Lower lobe of right lung (tissue), 2 donors: ENCODE data around the gene DGKA. TPM values are rescaled to one million over a fixed set of nuclear protein-coding genes. Genes with fewer than 3 reads are reported as not detected.

Source experiments
- ATAC-seq, 2 donors: fragments of 200-7000 bp; cut with Tn5 transposase; one replicate each; pipeline ENCODE4 v1.9.1; 2020 to 2022; ENCODE audit warnings: mild to moderate bottlenecking in 2 of 2, moderate library complexity in 2 of 2
- DNase-seq: peaks from one replicate; pipeline ENCODE4 v3.0.0-alpha.2; 2020
- H3K27ac ChIP-seq: fragments of 200-600 bp; one replicate; pipeline ENCODE4 v1.8.0; 2022
- H3K27me3 ChIP-seq: fragments of 200-600 bp; one replicate; pipeline ENCODE4 v1.8.0; 2022; ENCODE audit warnings: low read depth
- H3K36me3 ChIP-seq: fragments of 200-600 bp; one replicate; pipeline ENCODE4 v1.8.0; 2022; ENCODE audit warnings: mild to moderate bottlenecking
- H3K4me1 ChIP-seq: fragments of 200-600 bp; one replicate; pipeline ENCODE4 v1.8.0; 2022
- H3K4me3 ChIP-seq: fragments of 200-600 bp; one replicate; pipeline ENCODE4 v1.8.0; 2022; ENCODE audit warnings: mild to moderate bottlenecking
- H3K9me3 ChIP-seq: fragments of 200-600 bp; one replicate; pipeline ENCODE4 v1.8.0; 2022
- intact Hi-C: fragments of 100-400 bp; cut with DNase I; formaldehyde crosslinking; loops from one replicate; pipeline ENCODE4 v1.11.0; 2022
- total RNA-seq: library from RNA; stranded (reverse); fragmentation: NEBNext Ultra II Directional; extraction: Animal tissue kit (Norgen Biotek cat#: 25700); gene quantifications from one replicate; pipeline ENCODE4 v1.2.1, GENCODE V29; 2021
- TF ChIP-seq, protein P1 (sequence below): fragments of 200-600 bp; IDR thresholded peaks from one replicate; pipeline ENCODE4 v1.8.0; 2022; ENCODE audit warnings: antibody characterized with exemption, mild to moderate bottlenecking
- donor health status: DM: no; HTN: yes; CAD: no; lungs with severe emphysema.

Gene DGKA
- total RNA-seq, 1 donor from 2014 or later, result 35.3 TPM

DNA sequence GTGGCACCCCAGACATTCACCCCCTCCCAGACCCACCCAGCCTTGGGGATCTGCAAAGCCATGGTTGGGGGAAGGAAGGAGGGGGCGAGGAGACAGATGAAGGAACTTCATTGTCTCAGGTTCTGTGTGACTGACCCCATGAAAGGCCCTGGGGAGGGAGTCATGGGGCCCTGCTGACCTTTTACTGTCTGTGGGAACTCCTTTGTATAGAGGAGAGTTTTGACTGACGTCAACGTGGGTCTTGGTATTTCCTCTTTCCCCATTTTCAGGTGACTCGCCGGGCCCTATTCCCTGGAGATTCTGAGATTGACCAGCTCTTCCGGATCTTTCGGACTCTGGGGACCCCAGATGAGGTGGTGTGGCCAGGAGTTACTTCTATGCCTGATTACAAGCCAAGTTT lies 39.8 kb downstream of the DGKA start:
- ATAC-seq (no peak), DNase-seq (no peak)
- Histone ChIP-seq H3K36me3 (no peaks in the 10 kb centered on the region), H3K27ac (no peak overlapping the region), H3K27me3 (no peaks in the 10 kb centered on the region), H3K4me3 (no peak overlapping the region), H3K9me3 (no peaks in the 10 kb centered on the region), H3K4me1 (peaks cover 45% of the 10 kb centered on the region)
- TF ChIP-seq, protein P1, sequence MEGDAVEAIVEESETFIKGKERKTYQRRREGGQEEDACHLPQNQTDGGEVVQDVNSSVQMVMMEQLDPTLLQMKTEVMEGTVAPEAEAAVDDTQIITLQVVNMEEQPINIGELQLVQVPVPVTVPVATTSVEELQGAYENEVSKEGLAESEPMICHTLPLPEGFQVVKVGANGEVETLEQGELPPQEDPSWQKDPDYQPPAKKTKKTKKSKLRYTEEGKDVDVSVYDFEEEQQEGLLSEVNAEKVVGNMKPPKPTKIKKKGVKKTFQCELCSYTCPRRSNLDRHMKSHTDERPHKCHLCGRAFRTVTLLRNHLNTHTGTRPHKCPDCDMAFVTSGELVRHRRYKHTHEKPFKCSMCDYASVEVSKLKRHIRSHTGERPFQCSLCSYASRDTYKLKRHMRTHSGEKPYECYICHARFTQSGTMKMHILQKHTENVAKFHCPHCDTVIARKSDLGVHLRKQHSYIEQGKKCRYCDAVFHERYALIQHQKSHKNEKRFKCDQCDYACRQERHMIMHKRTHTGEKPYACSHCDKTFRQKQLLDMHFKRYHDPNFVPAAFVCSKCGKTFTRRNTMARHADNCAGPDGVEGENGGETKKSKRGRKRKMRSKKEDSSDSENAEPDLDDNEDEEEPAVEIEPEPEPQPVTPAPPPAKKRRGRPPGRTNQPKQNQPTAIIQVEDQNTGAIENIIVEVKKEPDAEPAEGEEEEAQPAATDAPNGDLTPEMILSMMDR, result no peak
- intact Hi-C loops, result no loop called here

DNA sequence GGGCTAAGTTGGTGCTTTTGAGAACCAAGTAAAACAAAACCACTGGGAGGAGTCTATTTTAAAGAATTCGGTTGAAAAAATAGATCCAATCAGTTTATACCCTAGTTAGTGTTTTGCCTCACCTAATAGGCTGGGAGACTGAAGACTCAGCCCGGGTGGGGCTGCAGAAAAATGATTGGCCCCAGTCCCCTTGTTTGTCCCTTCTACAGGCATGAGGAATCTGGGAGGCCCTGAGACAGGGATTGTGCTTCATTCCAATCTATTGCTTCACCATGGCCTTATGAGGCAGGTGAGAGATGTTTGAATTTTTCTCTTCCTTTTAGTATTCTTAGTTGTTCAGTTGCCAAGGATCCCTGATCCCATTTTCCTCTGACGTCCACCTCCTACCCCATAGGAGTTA lies 41.1 kb downstream of the DGKA start:
- no peaks in the 10 kb centered on the region for H3K9me3 ChIP-seq
- TF ChIP-seq, protein P1, result no peak
- H3K27me3 ChIP-seq, result no peaks in the 10 kb centered on the region
- H3K27ac ChIP-seq, result peak overlapping the region; percentile 89
- DNase-seq (no peak), ATAC-seq (peak in 1 of 2 donors; percentile 11)
- H3K4me1 ChIP-seq, result peaks cover 52% of the 10 kb centered on the region
- H3K36me3 ChIP-seq, result peaks cover 1% of the 10 kb centered on the region
- H3K4me3 ChIP-seq, result peak overlapping the region; percentile 59
- intact Hi-C loops, result no loop called here

DNA sequence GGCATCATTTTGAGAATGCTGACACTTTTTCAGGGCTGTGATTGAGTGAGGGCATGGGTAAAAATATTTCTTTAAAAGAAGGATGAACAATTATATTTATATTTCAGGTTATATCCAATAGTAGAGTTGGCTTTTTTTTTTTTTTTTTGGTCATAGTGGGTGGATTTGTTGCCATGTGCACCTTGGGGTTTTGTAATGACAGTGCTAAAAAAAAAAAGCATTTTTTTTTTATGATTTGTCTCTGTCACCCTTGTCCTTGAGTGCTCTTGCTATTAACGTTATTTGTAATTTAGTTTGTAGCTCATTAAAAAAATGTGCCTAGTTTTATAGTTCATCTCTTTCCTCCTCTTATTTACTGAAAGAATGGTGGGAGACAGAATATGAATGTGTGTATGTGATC lies 41.5 kb downstream of the DGKA start:
- H3K36me3 ChIP-seq, result peaks cover 5% of the 10 kb centered on the region
- H3K4me3 ChIP-seq, result peak overlapping the region; percentile 59
- ATAC-seq (no peak), DNase-seq (no peak)
- no peaks in the 10 kb centered on the region for H3K9me3 ChIP-seq
- no peaks in the 10 kb centered on the region for H3K27me3 ChIP-seq
- intact Hi-C loops, result no loop called here
- TF ChIP-seq, protein P1, result no peak
- peaks cover 52% of the 10 kb centered on the region for H3K4me1 ChIP-seq
- H3K27ac ChIP-seq, result peak overlapping the region; percentile 89

DNA sequence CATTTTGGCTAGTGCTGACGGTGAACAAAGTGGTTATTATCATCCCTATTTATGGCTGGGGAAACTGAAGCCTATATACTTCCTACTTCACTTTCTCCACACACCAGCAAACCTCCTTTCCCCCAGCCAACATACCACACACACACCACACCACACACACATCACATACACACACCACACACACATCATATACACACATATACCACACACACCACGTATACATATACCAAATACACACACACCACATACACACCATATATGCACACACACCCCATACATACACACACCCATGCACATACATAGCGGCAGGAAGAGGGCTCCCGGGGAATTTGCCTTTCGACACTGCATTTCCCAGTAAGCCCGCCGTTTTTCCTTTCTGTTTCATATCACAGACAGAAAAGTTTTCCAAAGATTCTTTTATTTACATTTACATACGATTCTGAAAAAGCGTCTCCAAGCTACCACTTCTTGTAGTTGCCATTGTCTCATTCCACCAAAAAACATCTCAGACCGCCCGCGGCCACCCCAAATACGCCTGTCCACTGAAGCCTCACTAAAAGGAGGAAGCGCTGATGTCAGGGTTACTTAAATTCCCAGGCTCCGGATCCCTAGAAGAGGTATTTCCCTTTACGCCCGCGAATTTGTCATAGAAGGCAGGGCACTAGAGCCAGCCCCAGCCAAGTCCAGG lies 42.1 kb downstream of the DGKA start:
- no peak for DNase-seq
- Histone ChIP-seq H3K4me1 (peaks cover 52% of the 10 kb centered on the region), H3K27ac (peak overlapping the region; percentile 89), H3K36me3 (peaks cover 6% of the 10 kb centered on the region), H3K27me3 (no peaks in the 10 kb centered on the region), H3K4me3 (peak overlapping the region; percentile 59), H3K9me3 (no peaks in the 10 kb centered on the region)
- intact Hi-C loops, result no loop called here
- TF ChIP-seq, protein P1, result no peak
- ATAC-seq, result peak; percentile 1 to 2

DNA sequence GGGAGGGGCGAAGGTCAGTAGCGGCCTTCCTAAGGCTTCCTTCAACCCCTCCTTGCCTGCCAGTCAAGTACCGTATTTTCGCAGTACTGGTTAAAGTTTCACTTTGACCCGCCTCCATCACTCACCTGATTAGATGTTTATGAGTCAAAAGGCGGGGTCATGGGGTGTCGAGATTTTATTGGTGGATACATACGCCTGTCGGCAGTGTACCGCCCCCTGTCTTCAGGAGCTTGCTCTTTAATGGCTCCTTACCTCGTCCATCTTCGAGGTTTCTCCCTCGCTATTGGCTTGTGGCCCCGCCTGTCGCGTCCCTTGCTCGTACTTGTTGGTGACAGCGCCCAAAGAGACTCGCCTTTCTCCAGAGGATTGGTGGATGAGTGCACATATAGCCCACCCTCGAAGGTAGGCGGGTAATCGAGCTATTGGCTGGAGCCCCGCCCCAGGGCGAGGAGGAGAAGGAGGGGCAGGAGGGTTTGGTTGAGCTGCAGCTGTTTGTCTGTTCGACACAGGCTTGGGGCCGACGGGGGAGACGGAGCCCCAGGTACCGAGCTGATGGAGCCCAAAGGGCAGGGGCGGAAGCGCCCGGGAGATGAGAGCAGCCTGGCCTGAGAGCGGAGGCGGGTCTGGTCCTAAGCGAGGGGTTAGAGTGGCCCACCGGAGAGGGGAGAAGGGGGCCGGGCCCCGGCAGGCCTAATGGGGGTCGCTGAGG lies 42.8 kb downstream of the DGKA start, which contains the start of gene RAB5B:
RAB5B (plus strand) TSS at position 480 of the 709 bp plus-strand sequence. CDS start 12,883 bp downstream, outside the sequence.
- Histone ChIP-seq H3K36me3 (peaks cover 6% of the 10 kb centered on the region), H3K9me3 (no peaks in the 10 kb centered on the region), H3K27me3 (no peaks in the 10 kb centered on the region), H3K4me3 (peak within 1 kb of the TSS; percentile 92), H3K27ac (peak within 1 kb of the TSS; percentile 97), H3K4me1 (peaks cover 56% of the 10 kb centered on the region)
- ATAC-seq (peak; percentile 95 to 96), DNase-seq (peak; percentile 99)
- TF ChIP-seq, protein P1, result no peak
- intact Hi-C loops, result no loop called here
